Neural crest cell (in vitro differentiated cells): ENCODE measurements around the gene RORB. TPM values are rescaled to one million over a fixed set of nuclear protein-coding genes. Genes with fewer than 3 reads are reported as not detected.

Experiments used
- DNase-seq: peaks from one replicate; pipeline ENCODE4 v3.0.0; 2021; ENCODE audit warnings: low read depth, mixed read lengths, low spot score
- H3K27ac Mint-ChIP-seq: one replicate; pipeline ENCODE4 v1.8.0; 2021; ENCODE audit warnings: mild to moderate bottlenecking, mixed read lengths; ENCODE audit not compliant: unreplicated experiment
- H3K27me3 Mint-ChIP-seq: 2 replicates; pipeline ENCODE4 v1.8.0; 2021; ENCODE audit warnings: low read depth, mild to moderate bottlenecking, mixed read lengths
- H3K36me3 Mint-ChIP-seq: 2 replicates; pipeline ENCODE4 v1.8.0; 2021; ENCODE audit warnings: low read depth, mild to moderate bottlenecking, mixed read lengths
- H3K4me1 Mint-ChIP-seq: 2 replicates; pipeline ENCODE4 v1.8.0; 2021; ENCODE audit warnings: mixed read lengths
- H3K4me3 Mint-ChIP-seq: one replicate; pipeline ENCODE4 v1.8.0; 2021; ENCODE audit warnings: mild to moderate bottlenecking, mixed read lengths
- H3K9me3 Mint-ChIP-seq: 2 replicates; pipeline ENCODE4 v1.8.0; 2021; ENCODE audit warnings: mixed read lengths
- total RNA-seq: library from RNA; stranded (reverse); gene quantifications from 2 replicates; pipeline ENCODE4 v1.2.1, GENCODE V29; 2021
- TF ChIP-seq, protein P1 (sequence below): fragments of 200-600 bp; sonication (generic); conservative IDR thresholded peaks from 2 replicates; pipeline ENCODE4 v1.5.0; 2021; ENCODE audit warnings: antibody characterized with exemption, mild to moderate bottlenecking

RORB gene
- total RNA-seq, 1 donor from 2014 or later = 0.35 TPM

DNA sequence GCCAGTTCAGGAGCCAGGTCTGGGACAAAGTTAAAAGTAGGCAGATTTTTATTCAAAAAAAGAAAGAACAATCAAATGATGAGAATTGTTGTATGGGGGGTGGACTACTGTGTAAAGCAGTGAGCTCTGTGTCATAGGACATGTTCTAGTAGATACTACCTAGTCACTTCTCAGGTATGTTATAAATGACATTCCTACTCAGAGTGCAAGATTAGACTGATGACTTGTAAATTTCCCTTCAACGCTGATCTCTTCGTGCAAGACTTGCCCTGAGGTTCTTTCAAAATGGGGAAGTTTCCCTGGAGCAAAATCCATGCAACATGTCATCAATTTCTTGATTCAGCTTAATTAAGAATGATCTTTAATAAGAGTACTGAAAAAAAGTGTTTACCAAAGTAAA, 175.1 kb downstream of the RORB start:
- DNase-seq = no peak
- peaks cover 2% of the 10 kb centered on the region for H3K9me3 Mint-ChIP-seq
- no peaks in the 10 kb centered on the region for H3K36me3 Mint-ChIP-seq
- TF ChIP-seq, protein P1, sequence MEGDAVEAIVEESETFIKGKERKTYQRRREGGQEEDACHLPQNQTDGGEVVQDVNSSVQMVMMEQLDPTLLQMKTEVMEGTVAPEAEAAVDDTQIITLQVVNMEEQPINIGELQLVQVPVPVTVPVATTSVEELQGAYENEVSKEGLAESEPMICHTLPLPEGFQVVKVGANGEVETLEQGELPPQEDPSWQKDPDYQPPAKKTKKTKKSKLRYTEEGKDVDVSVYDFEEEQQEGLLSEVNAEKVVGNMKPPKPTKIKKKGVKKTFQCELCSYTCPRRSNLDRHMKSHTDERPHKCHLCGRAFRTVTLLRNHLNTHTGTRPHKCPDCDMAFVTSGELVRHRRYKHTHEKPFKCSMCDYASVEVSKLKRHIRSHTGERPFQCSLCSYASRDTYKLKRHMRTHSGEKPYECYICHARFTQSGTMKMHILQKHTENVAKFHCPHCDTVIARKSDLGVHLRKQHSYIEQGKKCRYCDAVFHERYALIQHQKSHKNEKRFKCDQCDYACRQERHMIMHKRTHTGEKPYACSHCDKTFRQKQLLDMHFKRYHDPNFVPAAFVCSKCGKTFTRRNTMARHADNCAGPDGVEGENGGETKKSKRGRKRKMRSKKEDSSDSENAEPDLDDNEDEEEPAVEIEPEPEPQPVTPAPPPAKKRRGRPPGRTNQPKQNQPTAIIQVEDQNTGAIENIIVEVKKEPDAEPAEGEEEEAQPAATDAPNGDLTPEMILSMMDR = no peak
- H3K4me3 Mint-ChIP-seq = no peak overlapping the region
- peaks cover 4% of the 10 kb centered on the region for H3K4me1 Mint-ChIP-seq
- H3K27ac Mint-ChIP-seq = no peak overlapping the region
- no peaks in the 10 kb centered on the region for H3K27me3 Mint-ChIP-seq

DNA sequence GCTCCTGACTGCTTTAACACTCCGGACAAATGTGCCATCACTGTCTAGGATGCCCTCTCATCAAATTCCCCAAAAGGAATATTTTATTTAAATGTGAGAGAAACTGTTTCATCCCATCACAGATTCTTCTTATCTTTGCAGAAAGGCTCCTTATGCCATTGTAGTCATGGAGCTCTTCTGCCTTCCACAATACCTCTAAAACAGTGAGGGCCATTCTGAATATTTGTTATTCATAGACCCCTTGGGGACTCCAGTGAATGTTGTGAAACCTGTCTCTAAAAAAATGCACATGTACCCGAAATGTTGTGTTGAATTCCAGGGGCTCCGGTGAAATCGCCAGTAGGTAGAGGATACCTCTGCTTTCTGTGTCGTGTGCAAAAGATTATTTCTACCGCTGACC, 176.9 kb downstream of the RORB start:
- TF ChIP-seq, protein P1 = no peak
- H3K4me1 Mint-ChIP-seq = peaks cover 4% of the 10 kb centered on the region
- no peaks in the 10 kb centered on the region for H3K36me3 Mint-ChIP-seq
- H3K27ac Mint-ChIP-seq = no peak overlapping the region
- H3K27me3 Mint-ChIP-seq = no peaks in the 10 kb centered on the region
- no peak overlapping the region for H3K4me3 Mint-ChIP-seq
- H3K9me3 Mint-ChIP-seq = no peaks in the 10 kb centered on the region
- DNase-seq = no peak

DNA sequence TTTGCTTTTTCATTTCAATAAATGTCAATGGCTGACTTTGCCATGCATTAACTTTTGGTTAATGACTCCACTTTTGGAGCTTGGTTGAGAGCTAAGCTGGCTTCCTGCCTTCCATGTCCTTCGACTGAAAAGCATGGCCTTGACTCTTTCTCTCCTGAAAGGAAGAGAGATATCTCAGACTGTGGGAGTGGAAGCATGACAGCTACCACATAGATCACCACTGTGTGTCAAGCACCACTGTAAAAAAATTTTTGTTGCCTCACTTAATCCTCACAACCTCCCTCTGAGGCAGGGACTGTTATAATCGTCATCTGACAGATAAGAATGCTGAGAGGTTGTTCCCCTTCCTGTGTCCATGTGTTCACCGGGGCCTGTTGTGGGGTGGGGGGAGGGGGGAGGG, 184.8 kb downstream of the RORB start:
- Mint-ChIP-seq H3K27me3 (no peaks in the 10 kb centered on the region), H3K36me3 (peaks cover 2% of the 10 kb centered on the region), H3K27ac (no peak overlapping the region), H3K4me1 (peaks cover 5% of the 10 kb centered on the region), H3K4me3 (no peak overlapping the region), H3K9me3 (no peaks in the 10 kb centered on the region)
- TF ChIP-seq, protein P1 = no peak
- DNase-seq = no peak

DNA sequence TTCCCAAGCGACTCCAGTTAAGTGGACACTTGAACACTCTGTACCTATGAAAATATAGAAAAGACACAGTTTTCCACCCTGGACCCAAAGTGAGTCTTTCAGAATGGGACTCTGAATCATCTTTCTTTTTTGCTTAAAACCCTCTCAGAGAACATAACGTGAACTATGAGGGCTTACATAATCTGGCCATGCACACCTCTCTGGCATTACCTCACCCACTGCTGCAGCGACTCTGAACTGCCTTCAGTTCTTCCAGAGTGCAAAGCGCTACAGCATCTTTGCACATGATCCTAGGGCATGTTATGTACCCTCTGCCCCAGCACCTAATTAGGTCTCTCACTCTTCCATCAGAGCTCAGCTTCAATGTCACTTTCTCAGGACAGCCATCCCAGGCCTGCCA, 186.2 kb downstream of the RORB start:
- Mint-ChIP-seq H3K36me3 (peaks cover 2% of the 10 kb centered on the region), H3K27ac (no peak overlapping the region), H3K4me1 (peaks cover 5% of the 10 kb centered on the region), H3K9me3 (no peaks in the 10 kb centered on the region), H3K27me3 (no peaks in the 10 kb centered on the region), H3K4me3 (no peak overlapping the region)
- TF ChIP-seq, protein P1 = no peak
- no peak for DNase-seq

DNA sequence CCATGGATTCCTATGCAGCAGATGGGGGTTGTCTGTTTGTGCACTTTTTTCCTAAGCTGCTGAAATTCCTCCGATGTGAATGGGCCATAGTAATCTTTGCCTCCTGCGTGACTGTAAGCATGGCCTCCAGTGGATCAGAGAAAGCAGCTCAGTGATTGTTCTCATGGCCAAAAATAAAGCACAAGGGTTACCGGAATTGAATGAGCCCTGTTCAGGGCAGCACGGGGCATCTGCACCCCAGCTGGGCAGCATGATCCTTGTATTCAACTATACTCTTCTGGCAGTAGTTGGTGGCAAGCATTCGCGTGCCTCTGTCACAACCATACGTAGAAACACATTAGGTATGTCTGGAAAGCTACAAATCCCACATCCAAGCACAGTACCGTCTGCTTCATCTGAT, 193.9 kb downstream of the RORB start:
- no peak for DNase-seq
- Mint-ChIP-seq H3K27me3 (no peaks in the 10 kb centered on the region), H3K4me3 (no peak overlapping the region), H3K4me1 (peaks cover 17% of the 10 kb centered on the region), H3K27ac (peak overlapping the region; percentile 46), H3K9me3 (no peaks in the 10 kb centered on the region), H3K36me3 (no peaks in the 10 kb centered on the region)
- TF ChIP-seq, protein P1 = no peak

DNA sequence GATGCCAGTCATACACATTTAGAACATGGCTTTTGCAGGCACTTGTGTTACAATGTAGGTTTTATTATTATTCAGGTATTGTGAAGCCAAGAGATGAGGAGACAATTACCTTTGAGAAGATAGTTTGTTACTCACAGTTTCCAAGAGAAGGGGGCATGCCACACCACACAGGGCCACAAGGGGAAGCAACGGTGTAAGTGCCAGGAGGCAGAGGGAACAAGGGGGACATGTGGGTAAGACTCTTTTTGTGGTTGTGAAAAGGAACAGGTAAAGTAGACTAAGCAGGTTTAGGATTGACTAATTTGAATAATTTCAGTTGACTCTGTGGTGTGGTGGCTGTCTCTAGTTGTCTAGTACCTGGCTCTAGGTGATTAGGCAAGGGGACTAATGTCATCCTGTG, 199.4 kb downstream of the RORB start:
- TF ChIP-seq, protein P1 = no peak
- Mint-ChIP-seq H3K9me3 (no peaks in the 10 kb centered on the region), H3K27me3 (peaks cover 5% of the 10 kb centered on the region), H3K4me1 (peaks cover 5% of the 10 kb centered on the region), H3K27ac (no peak overlapping the region), H3K4me3 (no peak overlapping the region), H3K36me3 (no peaks in the 10 kb centered on the region)
- no peak for DNase-seq
